ENCODE measurements around the gene DVL3. TPM values are rescaled to one million over a fixed set of nuclear protein-coding genes. Genes with fewer than 3 reads are reported as not detected.

The DVL3 gene
- total RNA-seq, 2 donors from 2014 or later, result 43.5 to 66.1 TPM

GRCh38 chr3:184165543-184165942 lies 10.4 kb downstream of the DVL3 start:
- H3K36me3 ChIP-seq, result peaks cover 71% of the 10 kb centered on the region
- no peak for DNase-seq (ENCODE audit: low spot score)
- H3K4me3 ChIP-seq, result no peak overlapping the region
- no peaks in the 10 kb centered on the region for H3K27me3 ChIP-seq
- no peak overlapping the region for H3K27ac ChIP-seq
- no peaks in the 10 kb centered on the region for H3K9me3 ChIP-seq
- H3K4me1 ChIP-seq, result peaks cover 0 to 34% of the 10 kb centered on the region in 2 donors
- TF ChIP-seq, protein P1, sequence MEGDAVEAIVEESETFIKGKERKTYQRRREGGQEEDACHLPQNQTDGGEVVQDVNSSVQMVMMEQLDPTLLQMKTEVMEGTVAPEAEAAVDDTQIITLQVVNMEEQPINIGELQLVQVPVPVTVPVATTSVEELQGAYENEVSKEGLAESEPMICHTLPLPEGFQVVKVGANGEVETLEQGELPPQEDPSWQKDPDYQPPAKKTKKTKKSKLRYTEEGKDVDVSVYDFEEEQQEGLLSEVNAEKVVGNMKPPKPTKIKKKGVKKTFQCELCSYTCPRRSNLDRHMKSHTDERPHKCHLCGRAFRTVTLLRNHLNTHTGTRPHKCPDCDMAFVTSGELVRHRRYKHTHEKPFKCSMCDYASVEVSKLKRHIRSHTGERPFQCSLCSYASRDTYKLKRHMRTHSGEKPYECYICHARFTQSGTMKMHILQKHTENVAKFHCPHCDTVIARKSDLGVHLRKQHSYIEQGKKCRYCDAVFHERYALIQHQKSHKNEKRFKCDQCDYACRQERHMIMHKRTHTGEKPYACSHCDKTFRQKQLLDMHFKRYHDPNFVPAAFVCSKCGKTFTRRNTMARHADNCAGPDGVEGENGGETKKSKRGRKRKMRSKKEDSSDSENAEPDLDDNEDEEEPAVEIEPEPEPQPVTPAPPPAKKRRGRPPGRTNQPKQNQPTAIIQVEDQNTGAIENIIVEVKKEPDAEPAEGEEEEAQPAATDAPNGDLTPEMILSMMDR (IDR thresholded peaks at IDR 0.05), result no peak

DNA sequence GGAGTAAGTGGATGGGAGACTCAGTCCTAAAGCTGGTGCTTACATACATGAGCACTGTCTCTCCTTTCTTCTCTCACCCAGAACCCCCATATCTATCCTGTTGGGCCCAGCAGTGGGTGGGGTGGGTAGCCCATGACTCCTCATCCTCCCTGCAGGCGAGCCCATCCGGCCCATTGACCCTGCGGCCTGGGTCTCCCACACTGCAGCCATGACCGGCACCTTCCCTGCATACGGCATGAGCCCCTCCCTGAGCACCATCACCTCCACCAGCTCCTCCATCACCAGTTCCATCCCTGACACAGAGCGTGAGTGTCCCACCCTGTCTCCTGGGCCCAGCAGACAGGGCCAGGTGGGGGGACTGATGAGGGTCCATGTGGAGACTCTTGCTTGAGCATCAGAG lies 11.5 kb downstream of the DVL3 start:
- Histone ChIP-seq H3K36me3 (peaks cover 82% of the 10 kb centered on the region), H3K4me1 (peaks cover 0 to 23% of the 10 kb centered on the region in 2 donors), H3K9me3 (no peaks in the 10 kb centered on the region), H3K27ac (no peak overlapping the region), H3K27me3 (no peaks in the 10 kb centered on the region), H3K4me3 (no peak overlapping the region)
- DNase-seq (ENCODE audit: low spot score), result no peak
- TF ChIP-seq, protein P1 (IDR thresholded peaks at IDR 0.05), result no peak

- Histone ChIP-seq H3K27ac (peak overlapping the region in 1 of 2 donors; percentile 13), H3K9me3 (no peaks in the 10 kb centered on the region), H3K27me3 (no peaks in the 10 kb centered on the region), H3K36me3 (peaks cover 87% of the 10 kb centered on the region), H3K4me3 (no peak overlapping the region), H3K4me1 (peaks cover 0 to 13% of the 10 kb centered on the region in 2 donors)
- no peak for DNase-seq (ENCODE audit: low spot score)
- TF ChIP-seq, protein P1 (IDR thresholded peaks at IDR 0.05), result no peak
Measured at GRCh38 chr3:184167786-184168185, 12.6 kb downstream of the DVL3 start.

- TF ChIP-seq, protein P1 (IDR thresholded peaks at IDR 0.05), result no peak
- Histone ChIP-seq H3K4me1 (peaks cover 0 to 7% of the 10 kb centered on the region in 2 donors), H3K36me3 (peaks cover 81% of the 10 kb centered on the region), H3K9me3 (no peaks in the 10 kb centered on the region), H3K27ac (peak overlapping the region in 1 of 2 donors; percentile 13), H3K4me3 (no peak overlapping the region), H3K27me3 (no peaks in the 10 kb centered on the region)
- no peak for DNase-seq (ENCODE audit: low spot score)
Measured at GRCh38 chr3:184168363-184169120, 13.4 kb downstream of the DVL3 start.

GRCh38 chr3:184169896-184170875 lies 15.0 kb downstream of the DVL3 start:
- TF ChIP-seq, protein P1 (IDR thresholded peaks at IDR 0.05), result no peak
- Histone ChIP-seq H3K9me3 (no peaks in the 10 kb centered on the region), H3K36me3 (peaks cover 64% of the 10 kb centered on the region), H3K4me3 (no peak overlapping the region), H3K4me1 (peaks cover 0 to 9% of the 10 kb centered on the region in 2 donors), H3K27ac (no peak overlapping the region), H3K27me3 (no peaks in the 10 kb centered on the region)
- DNase-seq (ENCODE audit: low spot score), result no peak

Data from right atrium auricular region (tissue), 2 donors.